Measurements from ENCODE around the gene KISS1. TPM values are rescaled to one million over a fixed set of nuclear protein-coding genes. Genes with fewer than 3 reads are reported as not detected.

Gene KISS1
- total and polyA plus RNA-seq, 8 donors = 1.1 to 8.3 (median 1.6) TPM; not detected in 5

DNA sequence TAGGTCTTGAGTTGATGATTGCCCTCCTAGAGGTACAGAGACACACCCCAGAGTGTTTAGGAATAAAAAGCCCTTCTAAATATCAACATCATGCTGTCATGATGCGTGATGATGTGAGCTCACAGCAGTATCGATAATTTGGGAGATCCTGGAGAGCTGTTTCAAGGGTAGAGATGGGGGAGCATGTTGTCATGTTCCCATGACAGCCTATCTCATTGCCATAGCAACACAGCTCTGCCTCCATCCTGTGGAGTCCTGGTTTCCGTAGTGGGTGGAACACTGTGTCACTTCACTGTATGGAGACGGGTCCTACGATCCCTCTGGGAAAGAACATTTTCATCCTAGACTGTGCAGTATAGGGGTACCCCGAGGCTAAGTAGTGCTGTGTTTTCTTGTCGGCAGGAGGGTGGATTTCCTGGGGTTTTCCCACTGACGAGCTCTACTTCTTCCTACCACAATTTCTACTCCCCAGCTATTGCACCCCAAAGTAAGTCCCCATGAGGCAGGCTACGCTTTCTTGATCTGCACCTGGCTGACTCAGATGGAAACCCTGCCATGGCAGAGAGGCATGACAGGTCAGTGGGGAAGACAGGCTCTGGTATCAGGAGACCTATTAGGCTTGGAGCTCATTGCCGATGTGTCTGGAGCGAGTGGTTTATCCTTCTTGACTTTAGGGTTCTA is 7.2 kb downstream of the KISS1 start:
- Histone ChIP-seq H3K36me3 (no peaks in the 10 kb centered on the region), H3K27ac (no peak overlapping the region), H3K9me3 (no peaks in the 10 kb centered on the region), H3K27me3 (peaks cover 0 to 70% (median 9%) of the 10 kb centered on the region in 3 donors), H3K4me3 (no peak overlapping the region), H3K4me1 (peaks cover 16 to 43% (median 24%) of the 10 kb centered on the region in 4 donors)
- intact Hi-C loops (cut with DNase I; ENCODE audit: low total_unique reads) = no loop called here
- DNase-seq = no peak
- 75 to 87% (median 84%) methylated on average over 11 of the region's 11 CpGs for WGBS, 5 donors
- TF ChIP-seq POLR2A (IDR thresholded peaks at IDR 0.05) = no peak
- no peak for TF ChIP-seq EP300 (IDR thresholded peaks at IDR 0.05)
- TF ChIP-seq POLR2AphosphoS5 (IDR thresholded peaks at IDR 0.05) = no peak

GRCh38 chr1:204186597-204186996 is 9.7 kb downstream of the KISS1 start:
- no peak overlapping the region for H3K27ac ChIP-seq
- DNase-seq = no peak
- no peaks in the 10 kb centered on the region for H3K36me3 ChIP-seq
- TF ChIP-seq POLR2AphosphoS5 (IDR thresholded peaks at IDR 0.05) = no peak
- no peak for TF ChIP-seq EP300 (IDR thresholded peaks at IDR 0.05)
- TF ChIP-seq CTCF (IDR thresholded peaks at IDR 0.05) = no peak
- TF ChIP-seq POLR2A (IDR thresholded peaks at IDR 0.05) = no peak
- WGBS, 5 donors = 67 to 86% (median 82%) methylated on average over 10 of the region's 10 CpGs
- H3K4me1 ChIP-seq = peaks cover 9 to 21% (median 16%) of the 10 kb centered on the region in 4 donors
- H3K27me3 ChIP-seq = peaks cover 0 to 56% (median 9%) of the 10 kb centered on the region in 3 donors
- intact Hi-C loops (cut with DNase I; ENCODE audit: low total_unique reads) = no loop called here
- H3K4me3 ChIP-seq = no peak overlapping the region
- no peaks in the 10 kb centered on the region for H3K9me3 ChIP-seq

DNA sequence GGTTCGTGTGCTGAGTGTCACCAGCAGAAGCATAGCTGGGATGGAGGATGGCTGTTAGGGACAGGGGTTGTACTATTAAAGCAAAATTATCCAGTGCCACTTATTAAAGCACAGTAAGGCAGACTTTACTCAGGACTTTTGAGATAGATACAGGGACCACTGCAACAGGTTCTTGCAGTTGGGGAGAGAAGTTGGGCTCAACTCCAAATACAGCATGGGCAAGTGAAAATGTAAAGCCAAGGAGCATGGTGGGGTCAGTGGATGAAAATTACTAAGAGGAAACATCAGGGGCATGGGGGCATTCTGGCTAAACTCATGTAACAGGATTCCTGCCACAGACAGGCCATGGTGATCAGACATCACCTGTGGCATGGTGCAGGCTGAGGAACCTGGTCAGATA is 15.2 kb downstream of the KISS1 start:
- Histone ChIP-seq H3K36me3 (no peaks in the 10 kb centered on the region), H3K27ac (no peak overlapping the region), H3K9me3 (no peaks in the 10 kb centered on the region), H3K27me3 (peaks cover 0 to 10% (median 0%) of the 10 kb centered on the region in 3 donors), H3K4me3 (no peak overlapping the region), H3K4me1 (no peaks in the 10 kb centered on the region)
- no peak for DNase-seq
- 44 to 76% (median 67%) methylated on average over 1 of the region's 1 CpG for WGBS, 5 donors
- TF ChIP-seq CTCF (IDR thresholded peaks at IDR 0.05) = no peak
- TF ChIP-seq POLR2AphosphoS5 (IDR thresholded peaks at IDR 0.05) = no peak
- TF ChIP-seq EP300 (IDR thresholded peaks at IDR 0.05) = no peak
- no peak for TF ChIP-seq POLR2A (IDR thresholded peaks at IDR 0.05)
- intact Hi-C loops (cut with DNase I; ENCODE audit: low total_unique reads) = no loop called here

GRCh38 chr1:204180133-204180532 is 16.2 kb downstream of the KISS1 start:
- H3K27ac ChIP-seq = no peak overlapping the region
- H3K4me3 ChIP-seq = no peak overlapping the region
- no peak for TF ChIP-seq POLR2AphosphoS5 (IDR thresholded peaks at IDR 0.05)
- no peak for TF ChIP-seq POLR2A (IDR thresholded peaks at IDR 0.05)
- no peak for TF ChIP-seq CTCF (IDR thresholded peaks at IDR 0.05)
- TF ChIP-seq EP300 (IDR thresholded peaks at IDR 0.05) = no peak
- H3K4me1 ChIP-seq = no peaks in the 10 kb centered on the region
- no peak for DNase-seq
- H3K36me3 ChIP-seq = no peaks in the 10 kb centered on the region
- intact Hi-C loops (cut with DNase I; ENCODE audit: low total_unique reads) = no loop called here
- 74 to 83% (median 79%) methylated on average over 6 of the region's 6 CpGs for WGBS, 5 donors
- H3K27me3 ChIP-seq = peaks cover 0 to 4% (median 0%) of the 10 kb centered on the region in 3 donors
- H3K9me3 ChIP-seq = no peaks in the 10 kb centered on the region

Data from stomach (tissue), 9 donors.